Right lobe of liver (tissue), 6 donors: ENCODE data around the gene C6orf89. TPM values are rescaled to one million over a fixed set of nuclear protein-coding genes. Genes with fewer than 3 reads are reported as not detected.

Experiments
- ATAC-seq, 4 donors: fragments of 200-7000 bp; cut with Tn5 transposase; one replicate each; pipeline ENCODE4 v1.9.1; 2020; ENCODE audit warnings: mild to moderate bottlenecking in 4 of 4, moderate library complexity in 4 of 4
- DNase-seq, 3 donors: peaks; one replicate each; pipeline ENCODE4 v3.0.0-alpha.2; 2020
- H3K27ac ChIP-seq, 3 donors: fragments of 200-600 bp; one replicate each; pipeline ENCODE4 v1.8.0; 2022
- H3K27me3 ChIP-seq, 2 donors: fragments of 200-600 bp; one replicate each; pipeline ENCODE4 v1.8.0; 2022
- H3K36me3 ChIP-seq, 4 donors: fragments of 200-600 bp; sonication (generic) in 1 of 4; one replicate each; pipeline versions ENCODE4 v1.5.1 to v1.8.0; 2017 to 2022; ENCODE audit warnings: control low read depth in 1 of 4
- H3K4me1 ChIP-seq, 4 donors: fragments of 200-600 bp; sonication (generic) in 1 of 4; one replicate each; pipeline versions ENCODE4 v1.5.1 to v1.8.0; 2017 to 2022; ENCODE audit warnings: control low read depth in 1 of 4
- H3K4me3 ChIP-seq, 3 donors: fragments of 200-600 bp; one replicate each; pipeline ENCODE4 v1.8.0; 2022
- H3K9me3 ChIP-seq, 4 donors: fragments of 200-600 bp; sonication (generic) in 1 of 4; one replicate each; pipeline versions ENCODE4 v1.5.1 to v1.8.0; 2017 to 2022; ENCODE audit warnings: control low read depth in 1 of 4
- POLR2A ChIP-seq: fragments of 450-650 bp; IDR thresholded peaks from one replicate; pipeline ENCODE4 v1.6.1; 2017; ENCODE audit warnings: antibody characterized with exemption, mild to moderate bottlenecking
- WGBS: methylation state at CpG from one replicate; pipeline ENCODE4 v1.1.6; 2018; ENCODE audit warnings: low coverage, low lambda C conversion rate; ENCODE audit not compliant: insufficient coverage; ENCODE audit errors: missing lambda C conversion rate; 5-methylcytosine and 5-hydroxymethylcytosine counted together
- intact Hi-C, 2 donors: fragments of 100-400 bp; cut with DNase I; formaldehyde crosslinking; loops; one replicate each; pipeline versions ENCODE4 v1.11.2 to v1.14.1; 2022
- total RNA-seq, 6 experiments: library from RNA; depleted of rRNA in 2 of 6; stranded (reverse); fragments of >200 nt in 2 of 6; fragmentation: NEBNext Ultra II Directional in 3 of 6; extraction: Animal tissue kit (Norgen Biotek cat#: 25700) in 3 of 6; gene quantifications; one replicate each; pipeline versions ENCODE4 v1.1.0 to v1.2.4, GENCODE V29; 2016 to 2023
- TF ChIP-seq, protein P1 (sequence below), 4 donors: fragments of 200-600 bp in 3 of 4; fragments of 450-650 bp in 1 of 4; IDR thresholded peaks; one replicate each; pipeline versions ENCODE4 v1.5.1 to v1.8.0; 2016 to 2022; ENCODE audit warnings: antibody characterized with exemption in 4 of 4, mild to moderate bottlenecking in 2 of 4
- donor health status: DM: no; HTN: yes; CAD: no.
- donor health status: DM: no; HTN: no; CAD: no.
- donor health status: DM: no; HTN: no; CAD: no.
- donor health status: DM: no; HTN: yes; CAD: no.
- donor health status: DM: no; HTN: yes; CAD: no.

C6orf89 gene
- total RNA-seq, 6 experiments from 2014 or later, result 29.0 to 37.0 (median 32.1) TPM

DNA sequence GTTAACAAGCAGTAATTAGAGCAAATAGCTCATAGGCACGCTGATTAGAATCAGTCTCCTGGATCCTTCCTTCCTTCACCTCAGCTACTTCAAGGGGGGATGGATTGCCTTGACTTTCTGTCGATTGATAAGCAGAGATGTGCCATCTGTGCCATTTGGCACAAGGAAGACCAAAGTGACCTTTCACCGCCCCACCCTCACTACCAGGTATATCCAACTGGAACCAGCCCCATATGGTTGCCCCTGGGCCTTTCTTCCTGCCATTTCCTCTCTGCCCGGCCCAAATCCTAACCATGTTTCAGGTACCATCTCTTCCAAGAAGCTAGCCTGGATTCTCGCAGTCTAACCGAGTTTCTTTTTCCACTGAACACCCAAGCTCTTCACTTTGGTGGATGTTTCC is 37.8 kb upstream of the C6orf89 start:
- intact Hi-C loops, result loop anchor here in 1 of 2 donors (10.0 kb wide), 1 partner anchor 83 kb away; no protein-coding TSS in a partner anchor
- Histone ChIP-seq H3K36me3 (no peaks in the 10 kb centered on the region), H3K4me1 (peaks cover 0 to 5% (median 0%) of the 10 kb centered on the region in 4 donors), H3K9me3 (no peaks in the 10 kb centered on the region), H3K4me3 (no peak overlapping the region), H3K27me3 (no peaks in the 10 kb centered on the region), H3K27ac (no peak overlapping the region)
- DNase-seq, result no peak
- no peak for TF ChIP-seq POLR2A
- TF ChIP-seq, protein P1, sequence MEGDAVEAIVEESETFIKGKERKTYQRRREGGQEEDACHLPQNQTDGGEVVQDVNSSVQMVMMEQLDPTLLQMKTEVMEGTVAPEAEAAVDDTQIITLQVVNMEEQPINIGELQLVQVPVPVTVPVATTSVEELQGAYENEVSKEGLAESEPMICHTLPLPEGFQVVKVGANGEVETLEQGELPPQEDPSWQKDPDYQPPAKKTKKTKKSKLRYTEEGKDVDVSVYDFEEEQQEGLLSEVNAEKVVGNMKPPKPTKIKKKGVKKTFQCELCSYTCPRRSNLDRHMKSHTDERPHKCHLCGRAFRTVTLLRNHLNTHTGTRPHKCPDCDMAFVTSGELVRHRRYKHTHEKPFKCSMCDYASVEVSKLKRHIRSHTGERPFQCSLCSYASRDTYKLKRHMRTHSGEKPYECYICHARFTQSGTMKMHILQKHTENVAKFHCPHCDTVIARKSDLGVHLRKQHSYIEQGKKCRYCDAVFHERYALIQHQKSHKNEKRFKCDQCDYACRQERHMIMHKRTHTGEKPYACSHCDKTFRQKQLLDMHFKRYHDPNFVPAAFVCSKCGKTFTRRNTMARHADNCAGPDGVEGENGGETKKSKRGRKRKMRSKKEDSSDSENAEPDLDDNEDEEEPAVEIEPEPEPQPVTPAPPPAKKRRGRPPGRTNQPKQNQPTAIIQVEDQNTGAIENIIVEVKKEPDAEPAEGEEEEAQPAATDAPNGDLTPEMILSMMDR (IDR thresholded peaks at IDR 0.05), result no peak
- WGBS, result 93% methylated on average over 3 of the region's 6 CpGs
- no peak for ATAC-seq

GRCh38 chr6:36848658-36849441 is 36.9 kb upstream of the C6orf89 start:
- Histone ChIP-seq H3K9me3 (no peaks in the 10 kb centered on the region), H3K4me3 (no peak overlapping the region), H3K27ac (no peak overlapping the region), H3K36me3 (no peaks in the 10 kb centered on the region), H3K27me3 (no peaks in the 10 kb centered on the region), H3K4me1 (peaks cover 0 to 6% (median 0%) of the 10 kb centered on the region in 4 donors)
- ATAC-seq (peak; percentile 14 to 39 (median 23)), DNase-seq (no peak)
- WGBS, result 34% methylated on average over 24 of the region's 26 CpGs
- TF ChIP-seq, protein P1 (IDR thresholded peaks at IDR 0.05), result no peak
- no peak for TF ChIP-seq POLR2A
- intact Hi-C loops, result loop anchor here in 1 of 2 donors (10.0 kb wide), 1 partner anchor 84 kb away; no protein-coding TSS in a partner anchor

DNA sequence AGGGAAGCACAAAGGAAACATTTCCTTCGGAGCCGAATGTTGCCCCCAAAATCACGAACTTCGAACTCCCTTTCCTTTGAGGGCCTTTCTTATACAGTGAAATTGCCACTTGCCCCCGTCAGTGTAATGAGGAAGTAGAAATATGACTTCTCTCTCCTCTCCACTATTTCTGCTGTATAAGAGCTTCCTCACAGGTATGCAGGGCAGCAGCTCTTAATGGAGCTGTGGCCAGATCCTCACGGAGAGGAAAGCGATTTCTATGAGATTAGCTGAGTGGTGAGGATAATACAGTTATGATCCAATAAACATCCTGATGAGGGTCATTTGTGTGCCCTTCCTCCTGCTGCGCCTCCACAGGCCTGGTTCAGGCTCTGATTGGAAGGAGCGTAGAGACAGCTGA is 35.7 kb upstream of the C6orf89 start:
- TF ChIP-seq, protein P1 (IDR thresholded peaks at IDR 0.05), result no peak
- no peak for TF ChIP-seq POLR2A
- no peak overlapping the region for H3K4me3 ChIP-seq
- H3K4me1 ChIP-seq, result peaks cover 0 to 6% (median 0%) of the 10 kb centered on the region in 4 donors
- DNase-seq, result no peak
- H3K27ac ChIP-seq, result no peak overlapping the region
- no peaks in the 10 kb centered on the region for H3K27me3 ChIP-seq
- no peak for ATAC-seq
- no peaks in the 10 kb centered on the region for H3K9me3 ChIP-seq
- H3K36me3 ChIP-seq, result peaks cover 0 to 1% (median 0%) of the 10 kb centered on the region in 4 donors
- 68% methylated on average over 8 of the region's 9 CpGs for WGBS
- intact Hi-C loops, result no loop called here

DNA sequence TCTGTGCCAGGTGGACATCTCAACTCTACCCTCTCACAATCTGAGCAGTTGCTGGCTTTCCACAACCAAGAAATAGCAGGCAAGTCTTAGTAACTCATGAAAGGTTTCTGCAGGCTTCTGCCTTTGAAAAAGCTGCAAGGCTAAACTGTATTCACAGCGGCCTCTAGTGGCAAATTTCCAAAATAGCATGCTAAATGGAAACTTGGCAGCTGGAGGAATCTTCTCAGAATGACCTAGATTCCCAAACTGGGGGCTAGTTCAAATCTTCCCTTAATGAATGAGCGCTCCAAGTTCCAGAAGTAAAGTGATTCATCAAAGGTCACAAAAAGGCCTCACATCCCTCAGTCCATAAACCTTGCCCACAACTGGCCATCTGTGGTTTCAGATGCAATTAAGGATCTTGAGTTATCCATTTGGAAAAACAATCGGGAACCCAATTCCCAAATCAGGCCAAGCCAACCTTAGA is 34.6 kb upstream of the C6orf89 start:
- DNase-seq, result no peak
- H3K4me3 ChIP-seq, result no peak overlapping the region
- H3K27me3 ChIP-seq, result no peaks in the 10 kb centered on the region
- peak; percentile 55 to 82 (median 66) for ATAC-seq
- H3K27ac ChIP-seq, result no peak overlapping the region
- intact Hi-C loops, result no loop called here
- peaks cover 0 to 8% (median 4%) of the 10 kb centered on the region in 4 donors for H3K36me3 ChIP-seq
- H3K4me1 ChIP-seq, result peaks cover 0 to 6% (median 0%) of the 10 kb centered on the region in 4 donors
- no peak for TF ChIP-seq POLR2A
- TF ChIP-seq, protein P1 (IDR thresholded peaks at IDR 0.05), result peak; percentile 67 to 85 (median 78)
- 38% methylated on average over 3 of the region's 3 CpGs for WGBS
- H3K9me3 ChIP-seq, result no peaks in the 10 kb centered on the region
